ENCODE results near the gene EPG5. TPM values are rescaled to one million over a fixed set of nuclear protein-coding genes. Genes with fewer than 3 reads are reported as not detected.

The EPG5 gene
- total RNA-seq, 1 experiment from 2014 or later: 16.1 TPM

- Histone ChIP-seq H4K8ac (replicated peaks; ENCODE audit: insufficient read length, low read depth, low read length) (no peak overlapping the region), H3K23ac (ENCODE audit: insufficient read length, low read depth, low read length) (no peak overlapping the region), H3K9ac (ENCODE audit: extremely low read depth, insufficient read length, low read length) (no peak overlapping the region), H2BK20ac (ENCODE audit: low read depth, low read length, poor library complexity, severe bottlenecking) (no peak overlapping the region), H3K27ac (ENCODE audit: insufficient read length, low read depth, low read length) (no peak overlapping the region), H3T11ph (ENCODE audit: low read length) (no peak overlapping the region), H3K23me2 (ENCODE audit: insufficient read length, low read depth, low read length, poor library complexity, severe bottlenecking) (no peaks in the 10 kb centered on the region), H2BK5ac (ENCODE audit: insufficient read length, low read length) (no peak overlapping the region), H3K4ac (ENCODE audit: low read depth, low read length) (no peak overlapping the region), H4K20me1 (ENCODE audit: control insufficient read depth, insufficient read depth, insufficient read length) (no peaks in the 10 kb centered on the region), H3K56ac (ENCODE audit: insufficient read length, low read depth, low read length) (no peak overlapping the region), H3K4me1 (ENCODE audit: insufficient read depth, low read length) (no peaks in the 10 kb centered on the region), H4K5ac (ENCODE audit: insufficient read length, low read depth, low read length) (no peak overlapping the region), H2BK15ac (ENCODE audit: low read depth, low read length) (no peak overlapping the region), H2BK120ac (ENCODE audit: low read depth, low read length, poor library complexity, severe bottlenecking) (no peak overlapping the region), H2BK12ac (ENCODE audit: insufficient read length, low read depth, low read length) (no peak overlapping the region), H3K14ac (ENCODE audit: insufficient read depth, low read length) (no peak overlapping the region), H3K27me3 (ENCODE audit: insufficient read depth, low read length) (no peaks in the 10 kb centered on the region), H3K79me2 (ENCODE audit: insufficient read depth, low read length) (no peaks in the 10 kb centered on the region), H4K91ac (ENCODE audit: insufficient read length, low read depth, low read length) (no peak overlapping the region), H3K4me2 (ENCODE audit: insufficient read depth, insufficient read length, low read length) (no peak overlapping the region), H3K18ac (ENCODE audit: insufficient read length, low read depth, low read length) (no peak overlapping the region), H3K9me3 (ENCODE audit: control insufficient read depth, low read depth, low read length) (no peaks in the 10 kb centered on the region), H2AFZ (ENCODE audit: low read length) (no peak overlapping the region), H2AK5ac (ENCODE audit: insufficient read length, low read length) (no peak overlapping the region), H3K79me1 (ENCODE audit: insufficient read depth, low read depth, low read length, poor library complexity, severe bottlenecking) (no peaks in the 10 kb centered on the region)
- no peak for DNase-seq
- no CpG with 5 or more reads among the region's 4 CpGs for WGBS (ENCODE audit: extremely low coverage, insufficient read length, low lambda C conversion rate)
- Mint-ChIP-seq H3K27me3 (ENCODE audit: low read depth) (no peaks in the 10 kb centered on the region), H3K9me3 (peaks cover 0 to 3% of the 10 kb centered on the region in 2 experiments; a peak in 1 of 5 replicates), H3K27ac (no peak overlapping the region; a peak in 1 of 7 replicates), H3K4me1 (no peaks in the 10 kb centered on the region), H3K36me3 (ENCODE audit: insufficient read depth in 1 of 3, low read depth in 3 of 3) (peaks cover 14 to 78% (median 56%) of the 10 kb centered on the region in 3 experiments; a peak in 6 of 7 replicates), H3K4me3 (no peak overlapping the region)
- TF ChIP-seq, protein P1, sequence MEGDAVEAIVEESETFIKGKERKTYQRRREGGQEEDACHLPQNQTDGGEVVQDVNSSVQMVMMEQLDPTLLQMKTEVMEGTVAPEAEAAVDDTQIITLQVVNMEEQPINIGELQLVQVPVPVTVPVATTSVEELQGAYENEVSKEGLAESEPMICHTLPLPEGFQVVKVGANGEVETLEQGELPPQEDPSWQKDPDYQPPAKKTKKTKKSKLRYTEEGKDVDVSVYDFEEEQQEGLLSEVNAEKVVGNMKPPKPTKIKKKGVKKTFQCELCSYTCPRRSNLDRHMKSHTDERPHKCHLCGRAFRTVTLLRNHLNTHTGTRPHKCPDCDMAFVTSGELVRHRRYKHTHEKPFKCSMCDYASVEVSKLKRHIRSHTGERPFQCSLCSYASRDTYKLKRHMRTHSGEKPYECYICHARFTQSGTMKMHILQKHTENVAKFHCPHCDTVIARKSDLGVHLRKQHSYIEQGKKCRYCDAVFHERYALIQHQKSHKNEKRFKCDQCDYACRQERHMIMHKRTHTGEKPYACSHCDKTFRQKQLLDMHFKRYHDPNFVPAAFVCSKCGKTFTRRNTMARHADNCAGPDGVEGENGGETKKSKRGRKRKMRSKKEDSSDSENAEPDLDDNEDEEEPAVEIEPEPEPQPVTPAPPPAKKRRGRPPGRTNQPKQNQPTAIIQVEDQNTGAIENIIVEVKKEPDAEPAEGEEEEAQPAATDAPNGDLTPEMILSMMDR (conservative IDR thresholded peaks at IDR 0.05): no peak
Observed at GRCh38 chr18:45860492-45860891, 106.6 kb downstream of the EPG5 start.
